Dendritic cell treated with granulocyte-macrophage colony-stimulating factor and Interleukin-4, amounts not matched to agents 40 ng/mL and 50 ng/mL, for 4 days (primary cell): ENCODE data around the gene ACSF2.

ENCODE experiments used
- H3K27ac Mint-ChIP-seq: one replicate; pipeline ENCODE4 v1.8.0; 2022; ENCODE audit warnings: mild to moderate bottlenecking, mixed read lengths
- H3K27me3 Mint-ChIP-seq: one replicate; pipeline ENCODE4 v1.8.0; 2022; ENCODE audit warnings: mild to moderate bottlenecking, mixed read lengths
- H3K36me3 Mint-ChIP-seq: one replicate; pipeline ENCODE4 v1.8.0; 2022; ENCODE audit warnings: low read depth, mixed read lengths
- H3K4me1 Mint-ChIP-seq: one replicate; pipeline ENCODE4 v1.8.0; 2022; ENCODE audit warnings: low read depth, mixed read lengths
- H3K4me3 Mint-ChIP-seq: one replicate; pipeline ENCODE4 v1.8.0; 2022; ENCODE audit warnings: mild to moderate bottlenecking, moderate library complexity, mixed read lengths
- H3K9me3 Mint-ChIP-seq: one replicate; pipeline ENCODE4 v1.8.0; 2022; ENCODE audit warnings: mixed read lengths
- intact Hi-C: fragments of 100-400 bp; cut with micrococcal nuclease; formaldehyde crosslinking; loops from one replicate; pipeline ENCODE4 v1.15.0; 2022

Gene ACSF2

DNA sequence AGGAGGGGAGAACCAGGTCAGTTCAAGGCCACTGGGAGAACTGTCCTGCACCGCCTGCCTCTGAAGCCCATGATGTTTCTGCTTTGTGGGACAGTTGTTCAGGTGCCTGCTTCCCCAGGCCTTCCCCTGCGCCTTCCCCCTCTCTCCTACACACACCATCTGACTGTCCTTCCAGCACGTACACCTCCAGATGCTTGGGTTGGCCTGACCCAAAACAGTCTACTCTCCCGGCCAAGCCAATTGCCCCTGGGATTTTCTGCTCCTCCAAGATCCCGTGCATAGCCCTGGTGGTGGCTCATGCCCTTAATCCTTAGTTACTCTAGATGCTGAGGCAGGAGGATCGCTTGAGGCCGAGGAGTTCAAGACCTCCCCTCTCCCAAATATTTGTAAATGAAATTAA, 52.0 kb downstream of the ACSF2 start:
- Mint-ChIP-seq H3K27ac (peak overlapping the region; percentile 87), H3K9me3 (no peaks in the 10 kb centered on the region), H3K27me3 (no peaks in the 10 kb centered on the region), H3K36me3 (peaks cover 46% of the 10 kb centered on the region), H3K4me1 (peaks cover 31% of the 10 kb centered on the region), H3K4me3 (peak overlapping the region; percentile 73)
- intact Hi-C loops: loop anchor here (5.0 kb wide), 1 partner anchor 116 kb away; no protein-coding TSS in a partner anchor

DNA sequence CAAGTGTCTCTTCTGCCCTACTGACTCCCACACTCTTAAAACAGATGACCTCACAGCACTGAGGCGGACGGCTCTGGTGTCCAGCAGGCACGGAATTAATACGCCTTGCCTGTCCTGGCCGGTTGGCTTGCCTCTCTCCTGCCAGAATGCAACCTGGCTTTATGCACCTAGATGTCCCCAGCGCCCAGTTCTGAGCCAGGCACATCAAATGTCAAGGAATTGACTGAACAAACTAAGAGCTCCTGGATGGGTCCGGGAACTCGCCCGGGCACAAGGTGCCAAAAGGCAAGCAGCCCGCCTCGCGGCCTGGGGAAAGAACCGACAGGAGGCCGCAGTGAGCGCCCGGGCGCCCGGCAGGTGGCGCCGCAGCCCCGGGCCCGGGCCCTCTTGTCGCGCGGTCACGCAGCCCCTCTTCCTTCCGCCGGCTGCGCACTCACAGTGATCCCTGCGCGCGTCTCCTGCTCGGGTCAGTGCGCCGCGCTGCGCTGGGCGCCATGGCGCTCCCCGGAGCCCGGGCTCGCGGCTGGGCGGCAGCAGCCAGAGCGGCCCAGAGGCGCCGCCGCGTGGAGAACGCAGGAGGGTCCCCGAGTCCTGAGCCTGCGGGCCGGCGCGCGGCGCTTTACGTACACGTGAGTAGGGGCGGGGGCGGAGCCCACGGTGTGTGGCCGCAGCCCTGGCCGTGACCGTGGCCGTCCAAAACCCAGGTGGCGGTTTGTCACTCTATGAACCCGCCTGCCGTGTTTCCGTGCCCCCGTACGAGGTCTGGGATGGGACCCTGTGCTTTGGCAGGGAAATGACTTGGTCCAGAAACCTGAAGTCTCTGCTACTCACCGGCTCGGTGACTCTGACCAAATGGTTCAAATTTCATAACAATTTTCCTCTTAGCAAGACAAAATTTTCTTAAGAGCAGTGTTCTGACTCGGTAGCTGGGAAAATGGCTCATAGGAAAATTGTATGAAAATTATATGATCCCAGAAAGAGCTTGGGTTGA, 52.7 kb downstream of the ACSF2 start, which contains the start of gene RSAD1:
Gene RSAD1, plus strand, starts transcription at position 470 of the 991 bp plus-strand sequence. Its CDS starts 25 bp downstream, at position 495.
- H3K9me3 Mint-ChIP-seq: no peaks in the 10 kb centered on the region
- peak within 1 kb of the TSS; percentile 73 for H3K4me3 Mint-ChIP-seq
- intact Hi-C loops: loop anchor here (5.0 kb wide), 1 partner anchor 116 kb away; no protein-coding TSS in a partner anchor
- peaks cover 31% of the 10 kb centered on the region for H3K4me1 Mint-ChIP-seq
- H3K27ac Mint-ChIP-seq: peak within 1 kb of the TSS; percentile 87
- H3K27me3 Mint-ChIP-seq: no peaks in the 10 kb centered on the region
- peaks cover 46% of the 10 kb centered on the region for H3K36me3 Mint-ChIP-seq

DNA sequence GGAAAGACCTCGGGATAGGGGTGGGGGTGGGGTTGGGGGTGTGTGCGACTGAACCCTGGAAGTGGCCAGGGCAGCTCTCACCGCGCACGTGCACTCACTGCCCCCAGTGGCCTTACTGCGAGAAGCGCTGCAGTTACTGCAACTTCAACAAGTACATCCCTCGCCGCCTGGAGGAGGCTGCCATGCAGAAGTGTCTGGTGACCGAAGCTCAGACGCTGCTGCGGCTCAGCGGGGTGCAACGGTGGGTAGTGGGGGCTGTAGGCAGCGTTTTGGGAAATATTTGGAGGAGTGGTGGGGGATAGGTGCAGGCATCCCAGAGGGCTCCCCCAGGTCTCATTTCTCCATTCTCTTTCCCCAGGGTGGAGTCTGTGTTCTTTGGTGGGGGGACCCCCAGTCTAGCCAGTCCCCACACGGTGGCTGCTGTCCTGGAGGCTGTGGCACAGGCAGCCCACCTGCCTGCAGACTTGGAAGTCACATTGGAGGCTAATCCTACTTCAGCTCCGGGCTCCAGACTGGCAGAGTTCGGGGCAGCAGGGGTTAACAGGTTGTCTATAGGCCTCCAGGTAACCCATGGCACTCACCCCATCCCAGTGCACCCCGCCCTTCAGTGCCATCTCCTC, 53.6 kb downstream of the ACSF2 start:
- H3K9me3 Mint-ChIP-seq: no peaks in the 10 kb centered on the region
- no peaks in the 10 kb centered on the region for H3K27me3 Mint-ChIP-seq
- peaks cover 31% of the 10 kb centered on the region for H3K4me1 Mint-ChIP-seq
- H3K4me3 Mint-ChIP-seq: peak overlapping the region; percentile 73
- peak overlapping the region; percentile 87 for H3K27ac Mint-ChIP-seq
- intact Hi-C loops: loop anchor here (5.0 to 10.0 kb wide), 3 partner anchors 117 to 215 kb away; no protein-coding TSS in a partner anchor
- peaks cover 46% of the 10 kb centered on the region for H3K36me3 Mint-ChIP-seq

DNA sequence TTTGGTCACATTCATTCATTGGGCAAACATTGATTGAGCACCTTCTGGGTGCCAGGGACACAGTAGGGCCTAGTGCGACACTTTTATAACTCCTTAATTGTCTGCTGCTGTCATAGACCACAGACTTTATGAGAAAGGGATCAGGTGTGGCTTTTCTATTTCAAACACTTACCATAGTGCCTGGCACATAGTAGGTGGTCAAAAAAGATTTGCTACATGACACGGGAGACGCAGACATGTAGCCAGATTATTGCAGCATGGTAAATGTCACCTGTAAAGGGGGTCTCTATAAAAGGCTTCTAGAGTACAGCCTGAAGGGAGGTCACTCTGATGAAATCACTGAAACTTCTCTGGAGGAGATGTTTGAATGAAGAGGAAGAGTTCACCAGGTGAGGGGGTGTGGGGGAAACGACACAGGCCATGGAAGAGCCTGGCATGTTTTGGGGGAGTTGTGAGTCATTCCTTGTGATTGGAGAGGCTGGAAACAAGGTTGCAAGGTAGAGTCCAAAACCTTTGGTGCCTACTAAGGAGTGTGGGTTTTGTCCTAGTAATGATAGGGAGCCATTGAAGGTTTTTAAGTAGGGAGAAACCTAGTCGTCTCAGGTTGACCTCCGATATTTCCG, 54.2 kb downstream of the ACSF2 start:
- intact Hi-C loops: loop anchor here (5.0 to 10.0 kb wide), 2 partner anchors 147 to 215 kb away; no protein-coding TSS in a partner anchor
- Mint-ChIP-seq H3K4me1 (peaks cover 31% of the 10 kb centered on the region), H3K27ac (no peak overlapping the region), H3K27me3 (no peaks in the 10 kb centered on the region), H3K9me3 (no peaks in the 10 kb centered on the region), H3K4me3 (peak overlapping the region; percentile 73), H3K36me3 (peaks cover 46% of the 10 kb centered on the region)

DNA sequence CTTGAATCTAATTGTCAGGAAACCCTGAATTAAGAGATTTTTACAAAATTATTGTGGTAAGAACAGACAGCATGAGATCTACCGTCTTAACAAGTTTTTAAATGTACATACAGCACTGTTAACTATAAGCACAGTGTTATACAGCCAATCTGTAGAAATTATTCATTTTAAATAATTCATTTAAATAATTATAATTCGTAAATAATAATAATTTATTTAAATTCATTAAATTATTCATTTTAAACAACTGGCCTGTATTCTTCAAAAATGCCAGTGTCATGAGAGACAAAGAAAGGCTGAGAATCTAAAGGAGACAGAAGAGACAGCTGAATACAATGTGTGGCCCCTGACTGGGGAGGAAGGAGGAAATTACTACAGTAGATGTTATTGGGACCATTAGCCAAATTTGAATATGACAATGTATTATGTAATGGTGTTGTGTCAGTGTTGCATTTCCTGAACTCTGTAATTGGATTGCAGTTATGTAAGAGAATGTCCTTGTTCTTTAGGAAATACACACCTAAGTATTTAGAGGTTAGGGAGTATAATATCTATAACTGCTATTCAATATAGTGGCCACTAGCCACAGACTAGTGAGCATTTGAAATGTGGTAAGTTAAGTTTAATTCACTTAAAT, 55.0 kb downstream of the ACSF2 start:
- H3K27me3 Mint-ChIP-seq: no peaks in the 10 kb centered on the region
- peaks cover 49% of the 10 kb centered on the region for H3K36me3 Mint-ChIP-seq
- H3K9me3 Mint-ChIP-seq: no peaks in the 10 kb centered on the region
- peaks cover 31% of the 10 kb centered on the region for H3K4me1 Mint-ChIP-seq
- H3K27ac Mint-ChIP-seq: no peak overlapping the region
- H3K4me3 Mint-ChIP-seq: no peak overlapping the region
- intact Hi-C loops: loop anchor here (5.0 to 10.0 kb wide), 2 partner anchors 146 to 214 kb away; no protein-coding TSS in a partner anchor

DNA sequence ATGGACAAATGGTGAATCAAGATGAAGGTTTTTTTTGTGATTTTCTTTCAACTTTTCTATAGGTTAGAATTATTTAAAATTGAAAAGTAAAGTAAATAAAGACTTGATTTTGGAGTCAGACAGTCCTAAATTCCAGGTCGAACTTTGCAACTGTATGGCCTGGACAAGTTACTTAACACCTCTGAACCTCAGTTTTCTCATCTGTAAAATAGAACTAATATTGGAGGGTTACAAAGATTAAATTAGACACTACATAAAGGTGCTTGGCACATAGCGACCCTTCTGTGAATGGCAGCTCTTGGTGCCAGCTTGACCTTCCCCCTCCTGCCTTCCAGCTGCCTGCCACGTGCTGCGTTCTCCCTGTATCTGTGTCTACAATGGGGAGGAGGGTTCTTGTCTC, 55.6 kb downstream of the ACSF2 start:
- Mint-ChIP-seq H3K36me3 (peaks cover 50% of the 10 kb centered on the region), H3K4me1 (peaks cover 31% of the 10 kb centered on the region), H3K27me3 (no peaks in the 10 kb centered on the region), H3K9me3 (no peaks in the 10 kb centered on the region), H3K4me3 (no peak overlapping the region), H3K27ac (no peak overlapping the region)
- intact Hi-C loops: loop anchor here (5.0 to 10.0 kb wide), 2 partner anchors 146 to 213 kb away; no protein-coding TSS in a partner anchor

DNA sequence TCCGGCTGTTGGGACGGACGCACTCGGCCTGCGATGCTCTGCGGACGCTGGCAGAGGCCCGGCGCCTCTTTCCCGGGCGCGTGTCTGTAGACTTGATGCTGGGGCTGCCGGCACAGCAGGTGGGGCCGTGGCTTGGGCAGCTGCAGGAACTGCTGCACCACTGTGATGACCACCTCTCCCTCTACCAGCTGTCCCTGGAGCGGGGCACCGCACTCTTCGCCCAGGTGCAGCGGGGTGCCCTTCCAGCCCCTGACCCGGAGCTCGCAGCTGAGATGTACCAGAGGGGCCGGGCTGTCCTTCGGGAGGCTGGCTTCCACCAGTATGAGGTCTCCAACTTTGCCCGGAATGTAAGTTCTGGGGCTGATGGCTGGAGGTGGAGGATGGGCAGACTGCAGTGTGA, 56.1 kb downstream of the ACSF2 start:
- H3K27ac Mint-ChIP-seq: peak overlapping the region; percentile 63
- H3K36me3 Mint-ChIP-seq: peaks cover 53% of the 10 kb centered on the region
- H3K4me1 Mint-ChIP-seq: peaks cover 31% of the 10 kb centered on the region
- H3K27me3 Mint-ChIP-seq: no peaks in the 10 kb centered on the region
- intact Hi-C loops: loop anchor here (5.0 to 10.0 kb wide), 2 partner anchors 145 to 213 kb away; no protein-coding TSS in a partner anchor
- no peak overlapping the region for H3K4me3 Mint-ChIP-seq
- H3K9me3 Mint-ChIP-seq: no peaks in the 10 kb centered on the region

DNA sequence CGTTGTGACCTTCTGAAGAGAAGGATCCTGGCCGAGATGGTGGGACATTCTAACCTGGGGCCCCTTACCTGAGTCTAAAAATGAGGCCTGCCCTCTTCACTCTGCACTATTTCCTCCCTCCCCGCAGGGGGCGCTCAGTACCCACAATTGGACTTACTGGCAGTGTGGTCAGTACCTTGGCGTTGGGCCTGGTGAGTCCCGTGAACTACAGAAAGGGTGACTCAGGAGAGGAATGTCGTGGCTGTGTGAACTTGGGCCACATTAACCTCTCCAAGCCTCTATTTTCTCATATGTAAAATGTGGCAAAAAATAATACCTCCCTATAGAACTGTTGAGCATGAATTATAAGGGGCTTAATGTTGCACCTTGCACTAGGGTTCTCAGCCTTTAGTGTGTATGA, 56.5 kb downstream of the ACSF2 start:
- H3K27me3 Mint-ChIP-seq: no peaks in the 10 kb centered on the region
- H3K9me3 Mint-ChIP-seq: no peaks in the 10 kb centered on the region
- peaks cover 31% of the 10 kb centered on the region for H3K4me1 Mint-ChIP-seq
- intact Hi-C loops: loop anchor here (5.0 to 10.0 kb wide), 2 partner anchors 145 to 212 kb away; no protein-coding TSS in a partner anchor
- H3K36me3 Mint-ChIP-seq: peaks cover 57% of the 10 kb centered on the region
- H3K27ac Mint-ChIP-seq: peak overlapping the region; percentile 63
- no peak overlapping the region for H3K4me3 Mint-ChIP-seq

DNA sequence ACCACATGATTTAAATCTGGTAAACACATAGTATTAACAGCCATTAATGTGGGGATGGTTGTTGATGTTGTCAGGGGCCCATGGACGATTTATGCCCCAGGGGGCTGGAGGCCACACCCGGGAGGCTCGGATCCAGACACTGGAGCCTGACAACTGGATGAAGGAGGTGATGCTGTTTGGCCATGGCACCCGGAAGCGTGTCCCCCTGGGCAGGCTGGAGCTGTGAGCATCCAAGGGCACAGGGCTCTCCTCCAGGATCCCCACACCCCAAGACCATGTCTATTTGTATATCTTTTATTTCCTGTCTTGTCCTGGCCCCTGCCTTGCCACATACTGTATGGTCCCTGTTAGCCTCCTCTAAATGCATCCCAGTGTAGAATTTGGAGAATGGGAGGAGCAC, 57.2 kb downstream of the ACSF2 start:
- Mint-ChIP-seq H3K9me3 (no peaks in the 10 kb centered on the region), H3K4me1 (peaks cover 26% of the 10 kb centered on the region), H3K27me3 (no peaks in the 10 kb centered on the region), H3K36me3 (peaks cover 59% of the 10 kb centered on the region), H3K4me3 (no peak overlapping the region), H3K27ac (peak overlapping the region; percentile 63)
- intact Hi-C loops: loop anchor here (5.0 to 10.0 kb wide), 2 partner anchors 144 to 212 kb away; no protein-coding TSS in a partner anchor

DNA sequence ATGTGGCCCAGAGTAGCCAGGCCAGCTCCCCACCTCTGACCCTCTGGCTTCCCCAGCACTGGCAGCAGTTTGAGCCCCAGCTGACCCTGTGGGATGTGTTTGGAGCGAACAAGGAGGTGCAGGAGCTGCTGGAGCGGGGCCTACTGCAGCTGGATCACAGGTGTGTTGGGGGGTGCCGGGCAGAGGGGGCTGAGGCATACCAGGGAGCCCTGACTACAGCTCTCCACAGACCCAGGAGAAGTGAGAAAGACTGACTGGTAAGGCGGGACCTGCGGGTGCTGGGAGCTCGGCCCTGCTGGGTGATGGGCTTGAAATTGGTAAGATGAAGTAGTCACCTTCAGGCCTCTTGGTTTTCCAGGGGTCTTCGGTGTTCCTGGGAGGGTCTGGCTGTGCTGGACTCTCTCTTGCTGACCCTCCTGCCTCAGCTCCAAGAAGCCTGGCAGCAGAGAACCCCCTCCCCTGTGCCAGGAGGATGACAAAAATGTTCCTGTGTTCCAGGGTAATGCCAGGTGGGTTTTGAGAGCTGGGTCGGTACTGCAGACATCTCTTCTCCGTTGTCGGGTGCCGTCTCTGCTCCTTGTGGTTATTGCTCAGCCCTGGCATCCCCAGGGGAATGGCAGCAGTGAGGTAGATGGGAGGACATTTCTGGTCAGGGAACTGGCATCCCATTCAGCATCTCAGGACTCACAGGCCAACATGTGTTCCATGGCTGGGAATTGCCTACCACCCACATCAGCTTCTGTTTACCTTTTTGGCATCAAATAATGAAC, 58.6 kb downstream of the ACSF2 start:
- Mint-ChIP-seq H3K27me3 (no peaks in the 10 kb centered on the region), H3K4me1 (peaks cover 19% of the 10 kb centered on the region), H3K9me3 (no peaks in the 10 kb centered on the region), H3K4me3 (no peak overlapping the region), H3K27ac (peak overlapping the region; percentile 8), H3K36me3 (peaks cover 59% of the 10 kb centered on the region)
- intact Hi-C loops: loop anchor here (5.0 to 10.0 kb wide), 2 partner anchors 143 to 210 kb away; no protein-coding TSS in a partner anchor

DNA sequence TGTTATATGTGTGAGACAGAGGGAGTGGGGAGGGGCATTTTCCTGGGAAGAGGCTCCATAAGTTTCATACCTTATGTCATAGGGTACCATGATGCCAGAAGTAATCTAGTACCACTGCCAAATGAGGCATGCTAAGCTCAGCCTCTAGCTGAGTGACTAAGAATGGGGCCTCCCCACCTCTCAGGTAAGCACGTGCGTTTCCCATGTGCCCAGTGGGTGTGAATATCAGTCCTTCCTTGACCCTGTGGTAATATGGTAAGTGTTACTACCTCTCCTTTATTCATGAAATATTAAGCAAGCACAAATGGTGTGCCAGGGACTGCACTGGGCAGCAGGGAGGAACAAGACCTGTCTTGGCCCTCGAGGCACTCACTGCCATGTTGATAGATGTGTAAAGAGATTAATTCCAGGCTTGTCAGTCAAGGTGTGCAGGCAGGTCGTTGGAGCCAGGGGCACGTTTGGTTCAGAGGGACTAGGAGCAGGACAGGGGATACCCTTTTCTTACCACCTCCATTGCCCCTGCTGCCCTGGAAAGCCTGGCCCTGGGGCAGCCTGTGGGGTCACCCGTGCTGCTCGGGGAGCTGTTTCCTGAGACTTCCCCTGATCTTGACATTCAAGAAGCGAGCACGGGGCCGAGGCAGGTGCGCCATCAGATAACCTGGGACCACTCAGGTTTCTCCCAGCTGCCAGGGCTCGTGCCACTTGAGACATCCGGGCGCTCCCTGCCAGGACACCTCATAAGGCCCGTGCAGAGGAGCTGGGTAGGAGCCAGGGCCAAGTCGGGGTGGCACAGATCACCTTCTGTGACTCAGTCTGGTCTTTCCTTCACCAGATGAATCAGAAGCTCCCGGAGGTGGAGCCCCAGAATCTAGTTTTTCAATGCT, 61.4 kb downstream of the ACSF2 start:
- H3K9me3 Mint-ChIP-seq: no peaks in the 10 kb centered on the region
- H3K4me3 Mint-ChIP-seq: no peak overlapping the region
- intact Hi-C loops: loop anchor here (10.0 kb wide), 1 partner anchor 207 kb away; no protein-coding TSS in a partner anchor
- no peak overlapping the region for H3K27ac Mint-ChIP-seq
- H3K27me3 Mint-ChIP-seq: no peaks in the 10 kb centered on the region
- H3K36me3 Mint-ChIP-seq: peaks cover 46% of the 10 kb centered on the region
- peaks cover 4% of the 10 kb centered on the region for H3K4me1 Mint-ChIP-seq

DNA sequence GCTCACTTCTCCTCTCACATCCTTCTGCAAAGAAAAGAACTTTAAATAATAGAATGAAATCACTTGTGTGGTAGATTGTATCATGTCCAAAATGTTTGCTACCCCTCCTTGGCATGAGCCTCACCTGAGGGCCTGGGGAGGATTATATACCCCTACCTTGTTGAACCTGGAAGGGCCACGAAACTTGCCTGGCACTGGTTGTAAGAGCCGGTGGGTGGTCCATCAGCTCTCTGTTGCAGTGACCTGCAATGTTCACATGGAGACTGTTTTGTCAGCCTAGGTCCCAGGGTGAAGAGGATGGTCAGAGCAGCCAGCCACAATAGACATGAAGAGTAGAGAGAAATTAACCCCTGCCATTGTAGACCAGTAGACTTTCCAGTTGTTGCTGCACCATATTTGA, 62.9 kb downstream of the ACSF2 start:
- Mint-ChIP-seq H3K9me3 (no peaks in the 10 kb centered on the region), H3K36me3 (peaks cover 31% of the 10 kb centered on the region), H3K4me1 (no peaks in the 10 kb centered on the region), H3K27me3 (peaks cover under 1% of the 10 kb centered on the region), H3K27ac (no peak overlapping the region), H3K4me3 (no peak overlapping the region)
- intact Hi-C loops: loop anchor here (10.0 kb wide), 1 partner anchor 206 kb away; no protein-coding TSS in a partner anchor
